ENCODE measurements around the gene TSPAN7.

TSPAN7 gene

DNA sequence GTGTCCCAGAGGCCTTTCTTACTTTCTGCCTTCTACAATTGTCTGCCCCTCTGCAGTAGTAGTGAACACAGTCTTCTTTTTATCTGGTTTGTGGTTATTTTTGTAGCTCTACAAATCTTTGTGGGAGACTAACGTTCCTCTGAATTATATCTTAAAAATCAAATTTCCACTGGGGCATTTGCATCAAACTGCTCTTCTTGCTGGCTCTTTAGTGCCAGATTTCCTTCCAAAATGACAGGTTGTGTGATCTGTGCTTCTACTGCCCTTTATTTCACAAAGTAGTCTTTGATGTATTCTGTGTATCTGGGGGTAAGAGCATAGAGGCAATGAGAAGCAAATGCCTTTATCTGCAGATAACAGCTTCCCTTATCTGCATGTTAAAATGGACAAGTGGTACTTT, 34.5 kb downstream of the TSPAN7 start:
- DNase-seq (ENCODE audit: low read depth): no peak

DNA sequence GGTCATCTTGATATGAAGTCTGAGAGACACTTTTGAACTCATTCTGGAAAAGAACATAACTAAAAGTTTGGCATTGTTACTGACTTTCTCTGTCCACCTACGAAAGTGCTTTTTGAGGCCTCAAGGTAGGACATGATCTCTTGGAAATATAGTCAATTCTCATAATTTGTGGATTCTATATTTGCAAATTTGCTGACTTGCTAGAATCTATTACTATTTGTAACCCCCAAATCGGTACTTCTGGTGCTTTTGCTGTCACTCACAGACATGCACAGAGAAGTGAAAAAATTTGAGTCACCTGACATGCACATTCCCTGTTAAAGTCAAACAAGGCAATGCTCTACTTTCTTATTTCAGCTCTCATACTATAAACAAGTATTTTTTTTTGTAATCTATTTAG, 35.6 kb downstream of the TSPAN7 start:
- no peak for DNase-seq (ENCODE audit: low read depth)

DNA sequence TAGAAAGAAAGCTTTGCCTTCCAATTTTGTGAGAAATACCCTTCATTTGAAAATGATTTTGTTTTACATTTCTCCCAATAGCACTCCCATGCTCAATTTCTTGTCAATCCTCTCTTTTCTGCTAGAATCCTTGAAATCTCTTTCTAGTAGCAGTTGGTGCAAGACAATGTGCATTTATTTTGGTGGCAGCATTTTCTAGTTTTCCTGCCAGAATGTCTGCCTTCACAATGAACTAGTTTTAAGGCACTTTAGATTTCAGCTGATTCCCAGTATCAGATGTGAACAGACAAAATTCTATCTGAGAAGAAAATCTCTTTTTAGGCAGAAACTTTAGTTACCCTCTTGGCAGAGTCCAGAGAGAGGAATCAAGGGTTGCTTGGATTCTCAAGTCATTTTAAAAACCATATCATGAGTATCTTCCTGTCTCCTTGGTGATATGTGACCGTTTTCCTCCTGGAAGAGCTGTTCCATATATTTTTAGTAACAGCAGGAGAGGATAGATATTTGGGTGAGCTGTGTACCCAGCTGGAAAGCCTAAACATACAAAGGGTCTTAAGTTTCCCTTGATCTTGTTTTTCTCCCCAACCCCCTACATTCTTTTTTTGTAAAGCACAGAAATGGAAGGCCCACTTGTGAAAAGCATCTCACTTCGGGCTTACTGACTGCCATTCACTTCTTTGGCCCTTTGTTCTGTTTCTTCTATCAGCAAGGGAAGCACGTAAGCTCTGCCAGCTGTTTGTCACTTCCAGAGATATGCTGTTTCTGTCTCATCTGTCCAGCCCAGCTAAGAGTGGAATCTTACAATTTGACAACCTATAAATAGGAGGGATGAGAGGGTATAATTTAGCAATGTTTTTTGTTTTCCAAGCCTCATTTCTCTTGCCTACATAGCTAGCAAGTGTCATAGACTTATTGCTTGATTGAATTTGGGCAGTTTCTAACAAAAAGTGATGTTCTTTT, 38.7 kb downstream of the TSPAN7 start:
- no peak for DNase-seq (ENCODE audit: low read depth)

DNA sequence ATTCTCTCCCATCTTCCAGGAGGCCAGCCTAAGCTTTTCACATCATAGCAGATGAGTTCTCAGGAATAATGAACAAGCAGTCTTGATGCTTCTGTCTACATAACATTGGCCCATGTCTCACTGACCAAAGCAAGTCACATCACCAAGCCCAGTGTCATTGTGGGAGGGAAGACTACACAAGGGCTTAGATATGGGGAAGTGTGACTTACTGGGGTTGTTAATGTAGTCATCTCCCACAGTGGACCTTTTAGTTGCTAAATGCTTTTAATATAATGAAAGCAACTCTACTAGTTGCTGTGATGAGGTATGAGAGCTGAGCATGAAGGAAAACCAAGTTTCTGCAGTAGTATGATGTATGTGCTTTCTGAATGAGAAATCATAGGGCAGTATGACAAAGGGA, 40.5 kb downstream of the TSPAN7 start:
- DNase-seq (ENCODE audit: low read depth): no peak

DNA sequence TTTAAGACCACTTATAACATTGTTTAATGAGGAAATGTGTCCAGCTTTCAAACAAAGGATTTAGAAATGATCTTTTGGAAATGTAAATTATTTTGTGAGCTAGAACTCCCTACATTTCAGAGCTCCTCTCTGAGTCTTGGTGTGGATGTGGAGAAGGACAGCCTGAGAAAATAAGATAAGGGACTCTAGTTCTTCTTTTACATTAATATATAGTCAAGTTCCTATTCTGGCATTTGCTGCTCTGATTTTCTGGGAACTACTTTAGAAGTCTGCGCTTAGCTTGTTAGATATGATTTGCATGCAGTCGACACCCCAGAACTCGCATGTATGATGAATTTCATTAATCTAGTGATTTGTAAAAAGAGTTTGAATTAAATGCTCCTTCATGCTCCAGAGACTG, 45.5 kb downstream of the TSPAN7 start:
- DNase-seq (ENCODE audit: low read depth): no peak

DNA sequence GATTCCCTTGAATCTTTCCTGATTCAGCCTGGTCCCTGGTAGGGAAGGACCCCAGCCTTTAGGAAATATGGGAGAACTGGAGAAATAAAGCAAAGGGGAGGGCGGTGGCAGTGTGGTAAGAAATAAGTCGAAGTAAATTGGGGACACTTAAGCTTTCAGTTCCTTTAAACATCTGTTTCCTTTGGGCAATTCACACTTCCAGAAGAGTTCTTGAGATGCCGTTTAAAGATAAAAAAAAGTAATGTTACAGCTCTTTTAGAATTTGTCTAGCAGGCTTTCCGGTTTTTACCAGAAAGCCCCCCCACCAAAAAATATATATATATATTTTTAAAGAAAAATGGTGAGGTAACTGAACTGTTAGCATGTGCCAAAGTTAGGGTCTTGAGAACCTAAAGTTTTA, 46.6 kb downstream of the TSPAN7 start:
- no peak for DNase-seq (ENCODE audit: low read depth)

DNA sequence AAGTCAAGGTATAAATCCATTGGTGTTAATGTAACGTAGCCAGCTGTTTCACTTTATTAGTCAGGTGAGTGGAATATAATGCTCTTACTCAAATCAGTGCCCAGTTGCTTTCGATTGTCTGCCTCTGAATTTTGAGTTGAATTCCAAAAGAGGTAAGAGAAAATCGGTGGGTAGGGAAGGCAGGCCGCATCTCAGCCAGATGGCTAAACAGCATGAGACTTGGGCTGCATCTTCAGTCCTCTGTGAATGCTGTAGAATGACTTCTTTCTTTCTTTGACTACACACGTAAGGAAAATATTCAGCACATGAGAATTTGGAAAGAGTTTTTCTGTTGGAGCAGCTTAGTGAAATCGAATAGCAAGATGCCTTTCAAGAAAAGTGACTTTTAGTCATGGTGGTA, 49.5 kb downstream of the TSPAN7 start:
- no peak for DNase-seq (ENCODE audit: low read depth)

DNA sequence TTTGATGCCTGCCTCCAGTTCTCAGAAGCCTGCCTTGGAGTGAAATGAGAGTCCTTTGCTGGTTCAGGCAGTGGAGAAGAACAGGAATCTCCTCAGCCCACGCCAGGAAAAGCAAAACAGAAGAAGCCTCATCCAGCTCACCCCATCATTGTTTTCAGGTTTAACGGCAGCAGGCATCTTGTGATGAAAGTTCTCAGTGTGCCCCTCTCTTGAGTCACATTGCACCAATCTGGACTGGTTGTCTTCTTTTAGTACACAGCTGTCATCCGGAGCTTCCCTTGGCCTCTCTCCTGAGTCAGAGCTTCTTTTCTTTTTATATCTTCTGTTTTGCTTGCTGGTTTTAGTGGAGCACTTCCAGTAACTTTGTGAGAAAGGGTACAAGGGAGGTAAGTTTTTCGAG, 50.9 kb downstream of the TSPAN7 start:
- no peak for DNase-seq (ENCODE audit: low read depth)

DNA sequence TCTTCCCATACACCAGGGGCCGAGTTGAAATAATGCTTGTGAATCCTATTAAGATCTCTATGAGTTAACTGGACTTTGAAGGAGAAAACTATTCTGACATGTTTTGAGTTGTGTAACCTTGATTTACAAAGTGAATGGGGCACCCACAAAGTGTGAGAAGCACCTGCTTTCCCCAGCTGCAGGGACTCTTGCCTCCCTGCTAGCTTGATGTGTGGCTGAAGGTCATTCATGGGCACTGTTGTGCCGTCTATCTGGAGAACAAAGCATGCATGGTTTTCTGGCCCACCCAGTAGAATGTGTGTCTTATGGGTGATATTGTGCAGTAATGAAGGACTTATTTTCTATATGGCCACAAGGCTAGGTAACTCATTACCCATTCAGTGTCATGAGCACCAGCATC, 53.1 kb downstream of the TSPAN7 start:
- DNase-seq (ENCODE audit: low read depth): no peak

DNA sequence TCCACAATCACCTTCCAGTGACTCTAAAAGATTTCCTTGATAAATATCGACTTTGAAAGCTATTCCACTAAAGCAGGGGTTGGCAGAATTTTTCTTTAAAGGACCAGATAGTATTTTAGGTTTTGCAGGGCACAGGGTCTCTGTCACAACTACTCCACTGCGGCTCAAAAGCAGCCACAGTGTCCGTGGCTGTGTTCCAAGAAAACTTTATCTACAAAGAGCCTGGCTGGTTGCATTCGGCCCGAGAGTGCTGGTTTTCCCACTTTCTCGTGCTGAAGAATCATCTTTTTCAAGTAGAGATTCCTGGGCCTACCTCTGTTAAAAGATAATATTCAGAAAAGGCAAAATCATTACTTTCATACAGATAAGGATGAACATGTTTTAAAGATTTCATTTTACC, 55.6 kb downstream of the TSPAN7 start:
- DNase-seq (ENCODE audit: low read depth): no peak

DNA sequence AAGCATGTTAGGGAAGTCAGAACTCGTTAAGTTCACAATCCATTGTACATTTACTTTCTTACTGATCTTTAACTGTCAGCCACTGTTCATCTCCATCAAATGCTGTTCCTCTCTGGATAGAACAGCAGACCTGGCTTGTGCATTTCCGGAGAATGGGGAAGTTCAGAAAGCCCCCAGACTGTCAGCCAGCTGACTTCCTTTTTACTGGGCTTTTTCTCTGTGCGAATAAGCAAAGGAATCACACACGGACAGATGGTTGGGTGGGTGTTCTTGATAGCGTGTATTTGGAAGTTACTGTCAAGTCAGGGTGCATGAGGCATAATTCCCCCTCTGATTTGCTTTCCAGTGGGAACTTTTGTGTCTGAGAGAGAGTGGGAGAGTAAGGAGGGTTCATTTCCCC, 56.8 kb downstream of the TSPAN7 start:
- DNase-seq (ENCODE audit: low read depth): no peak

DNA sequence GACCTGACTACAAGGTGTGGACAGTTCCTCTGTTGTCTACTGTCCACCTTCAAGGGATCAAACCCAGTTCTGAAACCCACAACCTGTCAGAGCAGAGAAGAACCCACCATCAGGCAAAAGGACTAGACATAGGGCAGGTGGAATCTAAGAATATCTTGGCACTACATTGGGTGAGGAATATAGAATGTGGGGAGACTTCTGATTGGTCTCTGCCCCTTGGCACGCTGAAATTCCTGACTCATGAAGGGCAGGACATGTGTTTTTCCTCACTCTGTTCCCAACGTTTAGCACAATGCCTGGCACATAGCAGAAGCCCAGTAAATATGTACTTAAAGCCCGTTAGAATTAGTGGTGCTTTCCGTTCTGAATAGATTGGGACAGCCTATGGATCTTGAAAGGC, 59.3 kb downstream of the TSPAN7 start:
- no peak for DNase-seq (ENCODE audit: low read depth)

DNA sequence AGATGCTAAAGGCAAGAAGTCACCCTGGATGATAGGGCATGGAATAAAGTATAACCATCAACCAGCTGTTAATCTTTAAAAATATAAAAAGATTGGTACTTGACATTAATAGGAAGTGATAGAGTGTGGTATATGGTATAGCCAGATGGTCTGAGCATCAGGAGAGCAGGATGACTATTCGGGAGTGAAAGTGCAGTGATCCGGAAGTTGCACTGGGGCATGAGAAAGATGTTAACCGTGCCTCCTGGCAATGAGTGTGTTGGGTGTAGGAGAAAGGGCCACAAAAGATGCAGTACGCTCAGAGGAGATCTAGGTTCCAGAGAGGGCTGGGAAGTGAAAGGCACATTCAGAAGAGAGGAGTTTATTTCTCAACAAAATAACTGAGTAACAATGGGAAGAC, 65.0 kb downstream of the TSPAN7 start:
- DNase-seq (ENCODE audit: low read depth): no peak

DNA sequence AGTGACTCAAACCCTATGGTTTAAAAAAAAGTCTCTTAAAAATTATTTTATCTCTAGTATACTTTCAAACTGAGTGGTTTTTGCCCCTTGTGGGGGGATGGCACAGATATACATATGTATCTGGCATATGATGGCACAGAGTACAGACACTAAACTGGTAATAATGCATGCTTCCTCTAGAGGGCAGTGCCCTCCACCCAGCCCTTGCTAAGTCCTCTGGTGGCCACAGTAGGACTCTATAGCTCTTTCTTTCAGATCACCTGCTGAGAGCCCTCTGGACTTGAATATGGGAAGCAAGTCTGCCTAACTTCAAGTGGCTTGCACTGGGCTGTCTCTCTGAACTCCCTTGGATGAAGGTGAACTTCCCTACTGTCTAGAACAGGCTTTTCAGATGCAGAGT, 66.3 kb downstream of the TSPAN7 start:
- DNase-seq (ENCODE audit: low read depth): no peak

DNA sequence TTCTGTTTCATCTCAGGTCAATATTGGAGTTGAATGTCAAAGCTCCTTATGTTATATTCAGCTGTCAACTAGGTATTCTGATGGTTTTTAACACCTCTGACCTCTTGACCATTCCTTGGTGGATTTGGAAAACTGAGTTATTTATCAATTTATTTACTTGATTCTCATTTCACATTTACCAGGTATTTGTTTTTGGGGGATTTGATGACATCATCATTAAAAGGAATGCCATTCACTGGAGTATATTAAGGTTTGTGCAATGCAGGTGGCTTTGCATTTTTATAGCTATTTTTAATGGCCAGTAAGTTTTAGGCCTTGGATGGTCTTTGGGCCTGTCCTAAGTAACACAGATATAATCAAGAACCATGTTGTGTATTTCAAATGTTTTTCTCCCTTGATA, 67.2 kb downstream of the TSPAN7 start:
- DNase-seq (ENCODE audit: low read depth): no peak

DNA sequence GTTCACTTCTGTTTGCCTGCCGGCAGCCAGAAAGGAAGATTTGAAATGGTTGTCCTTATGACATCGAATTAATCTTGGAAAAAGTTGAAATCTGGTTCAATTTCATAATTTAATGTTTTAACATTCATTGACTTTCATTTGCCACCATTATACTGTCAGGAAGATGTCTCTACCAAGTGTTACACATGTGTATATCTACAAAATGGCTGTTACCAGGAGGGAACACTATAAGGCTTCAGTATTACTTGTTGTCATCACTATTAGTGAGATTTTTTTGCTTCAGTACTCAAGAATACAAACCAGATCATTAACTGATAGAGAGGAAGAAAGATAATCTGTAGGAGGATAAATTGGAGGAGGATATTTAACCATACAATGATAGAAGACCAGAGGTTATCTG, 71.2 kb downstream of the TSPAN7 start:
- no peak for DNase-seq (ENCODE audit: low read depth)

DNA sequence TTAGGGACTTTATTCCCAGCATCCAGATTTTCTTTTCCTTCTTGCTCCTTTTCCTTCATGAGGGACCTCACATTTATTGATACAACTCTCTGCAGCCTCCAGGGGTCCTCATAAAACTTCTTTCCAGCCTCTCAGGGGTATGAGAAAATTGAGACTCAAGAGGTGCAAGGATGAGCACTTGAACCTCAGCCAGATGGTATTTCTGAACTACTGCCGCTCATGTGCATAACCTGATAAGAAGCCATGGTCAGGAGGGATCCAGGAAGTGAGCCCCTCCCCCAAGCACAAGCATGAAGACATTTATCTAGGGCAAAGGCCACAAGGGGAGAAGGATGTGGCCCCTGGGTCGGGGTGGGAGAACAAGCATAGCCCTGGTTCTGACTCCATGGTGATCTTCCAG, 73.3 kb downstream of the TSPAN7 start:
- no peak for DNase-seq (ENCODE audit: low read depth)

DNA sequence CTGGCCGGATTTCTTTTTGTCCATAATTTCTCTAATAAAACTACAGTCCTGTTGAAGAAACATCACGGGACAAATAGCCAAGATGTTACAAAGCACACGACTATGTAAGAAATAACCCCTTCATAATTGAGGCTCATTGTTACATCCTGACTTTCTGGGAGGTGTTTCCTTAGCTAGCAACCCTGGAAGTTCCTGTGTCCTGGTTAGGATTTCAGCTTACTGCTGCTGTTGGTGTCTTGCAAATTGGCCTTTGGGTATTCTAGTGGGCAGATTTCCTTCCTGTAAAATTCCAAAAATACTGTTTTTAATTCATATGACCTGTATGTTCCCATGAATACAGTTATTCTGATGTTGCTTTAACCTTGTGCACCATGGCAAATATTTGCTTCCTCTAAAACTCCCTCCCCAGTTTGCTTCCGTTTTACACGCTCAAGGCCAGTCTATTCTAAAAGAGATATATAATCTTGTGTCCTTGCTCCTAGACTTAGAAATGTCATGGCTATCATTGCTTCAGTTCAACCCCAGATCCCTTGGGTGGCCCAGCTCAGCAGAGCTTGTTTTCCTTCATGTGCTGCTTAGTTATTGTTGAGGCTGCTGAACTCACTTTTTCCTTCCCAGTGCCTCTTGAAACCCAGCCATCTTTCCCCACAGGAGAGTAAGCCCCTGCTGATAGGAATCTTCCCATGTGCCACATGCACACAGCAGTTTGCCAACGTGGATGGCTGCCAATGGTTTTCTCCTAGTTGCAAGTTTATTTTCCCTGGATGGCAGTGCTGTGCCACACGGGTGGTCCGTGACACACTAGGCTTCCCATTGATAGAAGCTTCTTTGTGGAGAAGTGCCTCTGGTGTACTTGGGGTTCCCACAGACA, 75.8 kb downstream of the TSPAN7 start:
- no peak for DNase-seq (ENCODE audit: low read depth)

DNA sequence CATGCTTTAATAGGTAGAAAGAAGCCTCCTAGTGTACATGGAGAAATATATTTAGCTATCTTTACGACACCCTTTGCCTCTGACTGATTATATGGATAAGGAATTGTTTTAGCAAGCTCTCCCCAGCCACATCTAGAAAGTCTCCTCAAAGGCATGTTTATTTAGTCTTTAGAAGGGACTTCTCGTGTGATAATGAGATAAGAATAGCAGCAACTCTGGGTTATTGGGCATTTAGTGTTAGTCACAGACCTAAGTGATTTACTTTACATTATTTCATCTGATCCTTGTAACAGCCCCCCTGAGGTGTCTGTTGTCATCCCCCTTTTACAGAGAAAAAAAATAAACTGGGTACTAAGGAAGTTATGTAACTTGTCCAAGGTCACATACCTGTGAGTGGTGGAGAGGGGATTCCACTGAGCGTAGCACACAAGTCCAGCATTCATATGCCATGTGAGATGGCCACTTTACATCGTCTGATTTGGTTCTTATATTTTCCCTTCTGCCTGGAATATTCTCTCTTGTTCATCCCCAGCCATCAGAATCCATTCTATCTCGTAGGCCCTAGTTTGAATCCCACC, 77.7 kb downstream of the TSPAN7 start:
- no peak for DNase-seq (ENCODE audit: low read depth)

DNA sequence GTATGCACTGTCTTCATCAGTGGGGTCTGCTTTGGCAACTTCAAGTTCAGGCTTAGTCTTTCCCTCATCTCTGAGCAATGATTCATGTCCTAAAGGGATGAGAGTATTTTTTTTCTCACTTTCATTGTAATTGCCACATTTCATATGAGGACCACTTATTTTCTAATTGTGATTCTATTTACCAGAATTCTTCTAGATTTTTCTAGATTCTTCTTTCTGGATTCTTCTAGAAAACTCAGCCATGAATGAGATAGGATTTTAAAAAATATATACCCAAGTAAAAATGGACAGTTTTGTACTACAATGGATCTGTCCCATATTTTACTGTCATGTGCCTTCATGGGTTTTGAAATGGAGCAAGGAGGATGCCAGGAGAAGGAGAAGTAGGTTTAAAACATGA, 78.4 kb downstream of the TSPAN7 start:
- DNase-seq (ENCODE audit: low read depth): no peak

DNA sequence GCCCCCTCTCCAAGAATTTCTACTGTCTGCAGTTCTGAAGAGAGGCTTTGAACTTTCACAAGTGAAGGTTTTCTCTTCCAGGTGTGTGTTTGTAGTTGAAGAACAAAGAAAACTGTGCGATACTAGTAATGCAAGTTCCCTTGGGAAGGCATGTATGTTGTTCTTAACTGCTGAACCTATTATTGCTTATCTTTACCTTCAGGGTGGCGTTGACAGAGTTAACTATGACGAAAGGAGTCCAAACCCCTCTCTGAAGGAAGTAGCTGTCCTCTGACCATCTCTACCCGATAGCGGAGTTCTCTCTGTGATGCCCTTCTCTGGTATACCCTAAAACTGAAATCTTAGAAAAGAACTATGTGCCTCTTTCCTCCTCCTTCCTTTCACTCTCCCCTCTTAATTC, 79.9 kb downstream of the TSPAN7 start:
- DNase-seq (ENCODE audit: low read depth): no peak

DNA sequence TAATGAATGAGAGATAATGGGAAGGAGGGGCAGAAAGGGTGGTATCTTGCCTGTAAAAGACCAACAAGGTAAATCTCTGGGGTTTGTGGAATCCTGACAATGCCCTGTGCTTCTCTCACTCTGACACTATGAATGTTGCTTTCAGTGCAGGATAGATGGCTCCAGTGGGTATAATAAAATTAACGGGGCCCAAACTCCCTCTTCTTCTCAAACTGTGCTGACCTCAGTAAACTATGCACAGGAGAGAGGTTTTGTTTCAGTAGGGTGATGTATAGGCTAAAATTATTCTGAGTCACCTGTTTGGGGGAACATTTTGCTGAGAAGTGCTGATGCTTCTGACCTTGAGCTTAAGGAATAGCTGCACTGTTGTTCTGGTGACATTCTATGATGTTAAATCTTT, 82.6 kb downstream of the TSPAN7 start:
- DNase-seq (ENCODE audit: low read depth): no peak

DNA sequence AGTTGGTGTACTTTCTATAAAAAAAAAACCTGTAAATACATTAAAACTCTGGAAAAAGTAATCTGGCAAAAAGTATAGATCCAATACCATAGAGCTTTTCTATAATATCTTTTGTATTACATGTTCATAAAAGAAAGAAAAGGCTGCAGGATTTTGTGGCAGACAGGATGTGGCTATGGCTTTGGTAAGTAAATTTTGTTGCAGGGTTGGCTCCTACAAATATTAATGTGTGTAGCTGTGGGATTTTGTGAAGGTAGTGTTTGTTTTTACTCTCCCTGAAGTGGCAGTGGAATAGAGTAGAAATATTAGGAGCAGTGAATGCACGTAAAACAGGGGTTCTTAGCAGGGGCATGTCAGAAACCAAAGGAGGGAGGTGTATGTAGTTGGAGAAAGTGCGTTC, 84.8 kb downstream of the TSPAN7 start:
- no peak for DNase-seq (ENCODE audit: low read depth)
